K562 (cell line): Measurements from ENCODE around the gene DVL2. TPM values are rescaled to one million over a fixed set of nuclear protein-coding genes. Genes with fewer than 3 reads are reported as not detected.

Experiments used
- ATAC-seq: fragments of 200-7000 bp; cut with Tn5 transposase; 3 replicates; pipeline ENCODE4 v1.9.1; 2020; ENCODE audit warnings: moderate library complexity
- BruUV-seq: library from RNA; stranded (reverse); fragments of 400-500 nt; replicated peaks from 2 replicates; lab custom pipeline; 2021; lab: Mats Ljungman, UMichigan
- CTCF ChIA-PET: fragments of 300-600 bp; formaldehyde crosslinking; extraction: SDS; loops from one replicate; lab custom pipeline; 2021; ENCODE audit warnings: low intra/inter-chr PET ratio; lab: Yijun Ruan, JAX
- POLR2A ChIA-PET: fragments of 300-600, 350-650 bp; sonication (Branson Sonifier 250); formaldehyde crosslinking; extraction: SDS; loops from one replicate; lab custom pipeline; 2021; ENCODE audit warnings: antibody characterized with exemption, inconsistent platforms; lab: Yijun Ruan, JAX
- DNase-seq, 4 experiments: peaks; one replicate each; pipeline versions ENCODE4 v3.0.0 to v3.0.0-alpha.2; 2011 to 2018; ENCODE audit warnings: low spot score in 3 of 4, mixed read lengths in 3 of 4; ENCODE audit errors: extremely low read depth in 1 of 4
- FAIRE-seq: peaks from 2 replicates; lab custom pipeline; 2011; peaks lifted over from hg19 to GRCh38; lab: Jason Lieb, UNC
- H2AFZ ChIP-seq: 2 replicates; pipeline ENCODE4 v1.6.0; 2011; ENCODE audit warnings: low read depth, low read length, control low read depth, inconsistent platforms
- H3K27ac ChIP-seq: fragments of 200-600 bp; 3 replicates; pipeline ENCODE4 v1.8.0; 2011; ENCODE audit warnings: low read depth, mild to moderate bottlenecking, control low read depth, inconsistent platforms, low read length, moderate library complexity, mixed read lengths; ENCODE audit errors: extremely low read depth
- H3K27me3 ChIP-seq, 2 experiments: fragments of 300-600 bp in 1 of 2; 2 replicates in 1 of 2; 3 replicates in 1 of 2; pipeline versions ENCODE4 v1.6.0 to v1.8.0; 2011; ENCODE audit warnings: inconsistent platforms in 2 of 2, low read length in 2 of 2, mild to moderate bottlenecking in 1 of 2, mixed read lengths in 1 of 2, moderate library complexity in 1 of 2; ENCODE audit not compliant: control insufficient read depth in 2 of 2, insufficient read depth in 2 of 2
- H3K36me3 ChIP-seq: fragments of 300-600 bp; 3 replicates; pipeline ENCODE4 v1.8.0; 2011; ENCODE audit warnings: mild to moderate bottlenecking, low read length, inconsistent platforms; ENCODE audit not compliant: control insufficient read depth, insufficient read depth
- H3K4me1 ChIP-seq, 2 experiments: fragments of 200-600 bp in 1 of 2; replicated peaks in 1 of 2; 2 replicates in 1 of 2; 3 replicates in 1 of 2; pipeline versions ENCODE4 v1.5.1 to v1.8.0; 2011; ENCODE audit warnings: inconsistent platforms in 2 of 2, low read length in 2 of 2, mild to moderate bottlenecking in 1 of 2, mixed read lengths in 1 of 2, moderate library complexity in 1 of 2; ENCODE audit not compliant: control insufficient read depth in 2 of 2, insufficient read depth in 2 of 2
- H3K4me2 ChIP-seq: 2 replicates; pipeline ENCODE4 v1.6.1; 2011; ENCODE audit warnings: low read length, control low read depth, inconsistent platforms, mixed read lengths; ENCODE audit not compliant: insufficient read depth
- H3K4me3 ChIP-seq: fragments of 200-600 bp; sonication (generic), shearing (Covaris generic); 2 replicates; pipeline ENCODE4 v1.5.1; 2016; ENCODE audit warnings: control low read depth, inconsistent platforms
- H3K79me2 ChIP-seq: fragments of 200-600 bp; 3 replicates; pipeline ENCODE4 v1.8.0; 2011; ENCODE audit warnings: low read length, inconsistent platforms; ENCODE audit not compliant: control insufficient read depth, insufficient read depth
- H3K9ac ChIP-seq, 2 experiments: 2 replicates each; pipeline versions ENCODE4 v1.6.0 to v1.6.1; 2011; ENCODE audit warnings: low read depth in 2 of 2, low read length in 2 of 2, control low read depth in 1 of 2, inconsistent platforms in 1 of 2, mild to moderate bottlenecking in 1 of 2, mixed read lengths in 1 of 2; ENCODE audit not compliant: insufficient read depth in 1 of 2
- H3K9me1 ChIP-seq: one replicate; pipeline ENCODE4 v1.6.0; 2011; ENCODE audit warnings: inconsistent platforms, mild to moderate bottlenecking, low read length, moderate library complexity; ENCODE audit not compliant: control insufficient read depth, insufficient read depth
- H3K9me3 ChIP-seq: replicated peaks from 2 replicates; pipeline ENCODE4 v1.5.1; 2011; ENCODE audit warnings: low read depth, low read length, inconsistent platforms; ENCODE audit not compliant: control insufficient read depth, insufficient read depth
- H4K20me1 ChIP-seq: replicated peaks from 2 replicates; pipeline ENCODE4 v1.6.1; 2011; ENCODE audit warnings: low read length, inconsistent platforms, mixed read lengths; ENCODE audit not compliant: control insufficient read depth, insufficient read depth
- CHD2 ChIP-seq: IDR thresholded peaks from 2 replicates; pipeline ENCODE4 v1.6.1; 2011; ENCODE audit warnings: low read depth, low read length
- CREBBP ChIP-seq: IDR thresholded peaks from one replicate; pipeline ENCODE4 v1.6.1; 2012; ENCODE audit warnings: low read depth, mild to moderate bottlenecking, control low read depth, inconsistent platforms, low read length
- FOSL1 ChIP-seq: fragments of 200-800 bp; sonication (Bioruptor generic); conservative IDR thresholded peaks from 2 replicates; pipeline ENCODE4 v1.6.1; 2016; ENCODE audit warnings: missing genetic modification characterization, missing compliant biosample characterization
- KHSRP ChIP-seq: fragments of 450-650 bp; IDR thresholded peaks from 2 replicates; pipeline ENCODE4 v1.6.1; 2017
- MED1 ChIP-seq: sonication (generic); formaldehyde crosslinking; IDR thresholded peaks from 2 replicates; pipeline ENCODE4 v1.8.1; 2023; ENCODE audit warnings: missing genetic modification reagents, borderline replicate concordance
- MEIS2 ChIP-seq: fragments of 450-650 bp; IDR thresholded peaks from 2 replicates; pipeline ENCODE4 v1.6.1; 2014; ENCODE audit warnings: mild to moderate bottlenecking; ENCODE audit not compliant: partially characterized antibody
- MTA3 ChIP-seq: fragments of 450-650 bp; formaldehyde crosslinking; IDR thresholded peaks from 2 replicates; pipeline ENCODE4 v1.6.1; 2017; ENCODE audit warnings: mild to moderate bottlenecking, borderline replicate concordance
- NR2C2 ChIP-seq, 2 experiments: fragments of 200-800 bp in 1 of 2; sonication (Bioruptor generic) in 1 of 2; sonication (generic) in 1 of 2; formaldehyde crosslinking in 1 of 2; IDR thresholded peaks; 2 replicates each; pipeline versions ENCODE4 v1.6.1 to v1.8.0; 2016 to 2022; ENCODE audit warnings: mild to moderate bottlenecking in 1 of 2, missing compliant biosample characterization in 1 of 2, missing genetic modification characterization in 1 of 2, missing genetic modification reagents in 1 of 2
- POLR2B ChIP-seq: fragments of 450-650 bp; IDR thresholded peaks from 2 replicates; pipeline ENCODE4 v1.6.1; 2018; ENCODE audit warnings: low read depth; ENCODE audit not compliant: partially characterized antibody
- RNF219 ChIP-seq: fragments of 250-450 bp; sonication (Bioruptor Pico); IDR thresholded peaks from 2 replicates; pipeline ENCODE4 v1.5.0; 2022; ENCODE audit warnings: mild to moderate bottlenecking
- ZNF23 ChIP-seq: fragments of 250-450 bp; sonication (Bioruptor Pico); IDR thresholded peaks from 2 replicates; pipeline ENCODE4 v1.4.0; 2020; ENCODE audit warnings: mild to moderate bottlenecking
- ZNF347 ChIP-seq: fragments of 450-650 bp; formaldehyde crosslinking; IDR thresholded peaks from 2 replicates; pipeline ENCODE4 v1.4.0; 2020; ENCODE audit warnings: low read depth, mild to moderate bottlenecking, moderate library complexity
- ZNF507 ChIP-seq: conservative IDR thresholded peaks from 2 replicates; pipeline ENCODE4 v1.6.1; 2017; ENCODE audit warnings: missing genetic modification characterization, missing compliant biosample characterization
- ZNF655 ChIP-seq: fragments of 250-450 bp; sonication (Bioruptor Pico); IDR thresholded peaks from 2 replicates; pipeline ENCODE4 v1.5.0; 2021
- WGBS: fragments of 100-300 bp; shearing (Covaris generic); methylation state at CpG from one replicate; pipeline ENCODE4 v1.1.6; 2016; ENCODE audit warnings: low coverage, mixed read lengths; ENCODE audit not compliant: insufficient coverage; ENCODE audit errors: missing lambda C conversion rate; 5-methylcytosine and 5-hydroxymethylcytosine counted together
- in situ Hi-C: fragments of 300-500 bp; cut with MboI; formaldehyde crosslinking; loops from 4 replicates; pipeline ENCODE4 v1.15.0; 2018; ENCODE audit warnings: inconsistent platforms, mixed read lengths
- intact Hi-C: fragments of 100-400 bp; cut with micrococcal nuclease; formaldehyde crosslinking; loops from 2 replicates; pipeline ENCODE4 v1.14.2; 2022
- polyA plus RNA-seq, 8 experiments: library from polyadenylated mRNA; depleted of rRNA in 4 of 8; stranded (reverse) in 5 of 8; unstranded in 3 of 8; fragments of >200 nt; fragmentation: Nextera tagmentation in 2 of 8; fragmentation: Illumina TruSeq in 1 of 8; extraction: Ambion mirVana in 2 of 8; extraction: Trizol in 1 of 8; gene quantifications; 2 replicates each; pipeline versions ENCODE4 v1.2.1 to v1.2.3, GENCODE V29; 2011 to 2014; ENCODE audit warnings: inconsistent platforms in 1 of 8, missing spikeins in 1 of 8
- total RNA-seq, 7 experiments: library from RNA; depleted of rRNA in 6 of 7; stranded (reverse); fragments of >200 nt in 6 of 7; fragmentation: Illumina TruSeq in 2 of 7; extraction: Trizol in 2 of 7; gene quantifications; 2 replicates each; pipeline versions ENCODE4 v1.2.1 to v1.2.3, GENCODE V29; 2011 to 2021; ENCODE audit warnings: low replicate concordance in 1 of 7
- TF ChIP-seq, protein P1 (sequence below), 3 experiments: IDR thresholded peaks in 2 of 3; conservative IDR thresholded peaks in 1 of 3; 2 replicates each; pipeline ENCODE4 v1.5.1; 2011 to 2012; ENCODE audit warnings: low read length in 3 of 3, mild to moderate bottlenecking in 3 of 3, control low read depth in 2 of 3, improper control_type of control experiment in 1 of 3, inconsistent platforms in 1 of 3, low read depth in 1 of 3, mixed read lengths in 1 of 3, moderate library complexity in 1 of 3; ENCODE audit not compliant: insufficient read depth in 2 of 3
- TF ChIP-seq, protein P2 (sequence below), 2 experiments: fragments of 250-450 bp in 1 of 2; fragments of 450-650 bp in 1 of 2; sonication (Bioruptor Pico) in 1 of 2; IDR thresholded peaks; 2 replicates each; pipeline versions ENCODE4 v1.6.1 to v1.8.0; 2016 to 2021; ENCODE audit warnings: mild to moderate bottlenecking in 2 of 2, moderate library complexity in 2 of 2, missing compliant biosample characterization in 1 of 2, missing genetic modification characterization in 1 of 2

DVL2 gene
- total and polyA plus RNA-seq, 9 of the 15 experiments (the other 6 are each of a cell fraction or from before 2014, with no cell fraction given), result 1.3 to 49.5 (median 24.3) TPM

DNA sequence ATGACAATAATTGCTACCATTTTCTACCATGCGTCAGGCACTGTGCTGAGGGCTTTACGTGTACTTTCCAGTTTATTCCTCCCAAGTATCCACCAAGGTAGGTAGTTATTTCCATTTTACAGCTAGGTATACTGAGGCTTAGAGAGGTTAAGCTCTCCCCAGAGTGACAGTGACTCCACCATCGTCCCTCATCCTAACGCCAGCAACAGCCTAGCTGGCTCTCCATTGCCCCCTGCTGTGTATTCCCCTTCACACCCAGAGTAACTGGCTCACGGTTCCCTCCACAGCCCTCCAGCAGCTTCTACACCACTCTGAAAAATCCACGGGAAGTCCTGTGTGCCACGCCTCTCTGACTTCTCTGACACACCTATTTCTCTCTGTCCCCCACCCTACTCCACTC, 48.1 kb downstream of the DVL2 start (continued):
- TF ChIP-seq, protein P1, sequence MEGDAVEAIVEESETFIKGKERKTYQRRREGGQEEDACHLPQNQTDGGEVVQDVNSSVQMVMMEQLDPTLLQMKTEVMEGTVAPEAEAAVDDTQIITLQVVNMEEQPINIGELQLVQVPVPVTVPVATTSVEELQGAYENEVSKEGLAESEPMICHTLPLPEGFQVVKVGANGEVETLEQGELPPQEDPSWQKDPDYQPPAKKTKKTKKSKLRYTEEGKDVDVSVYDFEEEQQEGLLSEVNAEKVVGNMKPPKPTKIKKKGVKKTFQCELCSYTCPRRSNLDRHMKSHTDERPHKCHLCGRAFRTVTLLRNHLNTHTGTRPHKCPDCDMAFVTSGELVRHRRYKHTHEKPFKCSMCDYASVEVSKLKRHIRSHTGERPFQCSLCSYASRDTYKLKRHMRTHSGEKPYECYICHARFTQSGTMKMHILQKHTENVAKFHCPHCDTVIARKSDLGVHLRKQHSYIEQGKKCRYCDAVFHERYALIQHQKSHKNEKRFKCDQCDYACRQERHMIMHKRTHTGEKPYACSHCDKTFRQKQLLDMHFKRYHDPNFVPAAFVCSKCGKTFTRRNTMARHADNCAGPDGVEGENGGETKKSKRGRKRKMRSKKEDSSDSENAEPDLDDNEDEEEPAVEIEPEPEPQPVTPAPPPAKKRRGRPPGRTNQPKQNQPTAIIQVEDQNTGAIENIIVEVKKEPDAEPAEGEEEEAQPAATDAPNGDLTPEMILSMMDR (IDR thresholded peaks at IDR 0.05 in 2 of 3, conservative IDR thresholded peaks at IDR 0.05 in 1 of 3; ENCODE audit: insufficient read depth in 2 of 3, low read depth in 1 of 3, low read length in 3 of 3), result peak; percentile 47 to 52 (median 48)
- no peak for TF ChIP-seq CHD2
- TF ChIP-seq FOSL1 (tag), result no peak
- TF ChIP-seq, protein P2, sequence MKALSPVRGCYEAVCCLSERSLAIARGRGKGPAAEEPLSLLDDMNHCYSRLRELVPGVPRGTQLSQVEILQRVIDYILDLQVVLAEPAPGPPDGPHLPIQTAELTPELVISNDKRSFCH (CRISPR knock-in tag; IDR thresholded peaks at IDR 0.05), result no peak
- TF ChIP-seq, protein P2 (tag; IDR thresholded peaks at IDR 0.05), result no peak
- TF ChIP-seq ZNF655 (CRISPR knock-in tag), result no peak
- TF ChIP-seq KHSRP, result no peak

DNA sequence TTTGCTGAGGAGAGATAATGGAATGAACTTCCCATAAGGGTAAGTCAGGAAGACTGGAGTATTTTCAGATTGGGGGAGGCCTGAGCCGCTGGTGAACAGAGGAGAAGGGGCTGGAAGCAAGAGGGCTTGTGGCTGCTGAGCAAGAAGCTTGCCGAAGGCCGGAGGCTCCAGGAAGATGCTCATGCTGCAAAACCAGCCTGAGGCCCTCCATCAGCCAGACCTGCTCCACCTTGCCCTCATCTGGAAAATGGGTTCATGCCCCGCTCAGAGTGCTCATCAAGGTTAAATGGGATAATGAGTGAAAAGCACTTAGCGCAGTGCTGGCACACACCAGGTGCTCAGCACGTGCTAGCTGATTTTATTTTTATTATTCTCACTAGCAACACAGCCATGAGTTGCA, 49.7 kb downstream of the DVL2 start:
- intact Hi-C loops, result no loop called here
- no peak for TF ChIP-seq MEIS2
- TF ChIP-seq RNF219 (CRISPR knock-in tag), result no peak
- no peak for TF ChIP-seq ZNF23 (CRISPR knock-in tag)
- TF ChIP-seq MTA3, result no peak
- TF ChIP-seq ZNF347, result no peak
- no peak for TF ChIP-seq CREBBP
- no peak for TF ChIP-seq ZNF507 (tag)
- no peak for TF ChIP-seq POLR2B
- TF ChIP-seq NR2C2 (CRISPR knock-in tag; IDR thresholded peaks at IDR 0.05), result no peak
- TF ChIP-seq NR2C2 (tag; IDR thresholded peaks at IDR 0.05), result no peak
- no peak for TF ChIP-seq MED1

More for the DNA sequence above, 49.7 kb downstream of the DVL2 start:
- no peak overlapping the region for H3K4me3 ChIP-seq
- in situ Hi-C loops, result no loop called here
- H3K9me3 ChIP-seq, result no peaks in the 10 kb centered on the region
- no peak overlapping the region for H3K27ac ChIP-seq
- no peak overlapping the region for H3K9ac ChIP-seq
- no peaks in the 10 kb centered on the region for H3K9me1 ChIP-seq
- peaks cover 0 to 3% of the 10 kb centered on the region in 2 experiments; a peak in 2 of 5 replicates for H3K4me1 ChIP-seq
- no peak overlapping the region for H3K4me2 ChIP-seq
- no peaks in the 10 kb centered on the region for H3K36me3 ChIP-seq
- DNase-seq (no peak), ATAC-seq (no peak), FAIRE-seq (no peak)
- no peaks in the 10 kb centered on the region for H3K27me3 ChIP-seq
- H3K79me2 ChIP-seq, result no peaks in the 10 kb centered on the region
- ChIA-PET CTCF (no interaction called here), POLR2A (no interaction called here)
- WGBS, result 45% methylated on average over 4 of the region's 6 CpGs
- no peaks in the 10 kb centered on the region for H4K20me1 ChIP-seq
- no TSS peak for BruUV-seq
- no peak overlapping the region for H2AFZ ChIP-seq
